Activated CD4-positive, alpha-beta memory T cell treated with anti-CD3 and anti-CD28 coated beads, Interleukin-2, amount 10 ng/mL, durations not matched to agents 7 days and 5 days (primary cell): ENCODE data around the gene METTL24. TPM values are rescaled to one million over a fixed set of nuclear protein-coding genes. Genes with fewer than 3 reads are reported as not detected.
"Not testable (repeated sequence)": the region's sequence is repeated elsewhere in the genome, so short reads cannot be mapped to it uniquely, and the experiment has no call there.

Source experiments
- CTCF ChIA-PET: fragments of 350-600 bp; sonication (Branson Sonifier 250); formaldehyde crosslinking; loops from one replicate; lab custom pipeline; 2021; ENCODE audit warnings: antibody characterized with exemption, inconsistent platforms; lab: Charles Lee
- POLR2A ChIA-PET: fragments of 350-600 bp; sonication (Branson Sonifier 250); formaldehyde crosslinking; loops from one replicate; lab custom pipeline; 2021; ENCODE audit warnings: antibody characterized with exemption; lab: Charles Lee
- DNase-seq: peaks from one replicate; pipeline ENCODE4 v3.0.0-alpha.2; 2020
- H3K27ac Mint-ChIP-seq: one replicate; pipeline ENCODE4 v1.8.0; 2021; ENCODE audit warnings: mild to moderate bottlenecking, mixed read lengths
- H3K27me3 Mint-ChIP-seq: one replicate; pipeline ENCODE4 v1.8.0; 2021; ENCODE audit warnings: mixed read lengths
- H3K36me3 Mint-ChIP-seq: one replicate; pipeline ENCODE4 v1.8.0; 2021; ENCODE audit warnings: low read depth, mixed read lengths
- H3K4me1 Mint-ChIP-seq: one replicate; pipeline ENCODE4 v1.8.0; 2021; ENCODE audit warnings: mixed read lengths
- H3K4me3 Mint-ChIP-seq: one replicate; pipeline ENCODE4 v1.8.0; 2021; ENCODE audit warnings: mild to moderate bottlenecking, mixed read lengths
- H3K9me3 Mint-ChIP-seq: one replicate; pipeline ENCODE4 v1.8.0; 2021; ENCODE audit warnings: mixed read lengths
- total RNA-seq, 2 experiments: library from RNA; stranded (reverse); gene quantifications; one replicate each; pipeline ENCODE4 v1.2.3, GENCODE V29; 2021

Gene METTL24
- total RNA-seq, 2 experiments from 2014 or later = not detected

DNA sequence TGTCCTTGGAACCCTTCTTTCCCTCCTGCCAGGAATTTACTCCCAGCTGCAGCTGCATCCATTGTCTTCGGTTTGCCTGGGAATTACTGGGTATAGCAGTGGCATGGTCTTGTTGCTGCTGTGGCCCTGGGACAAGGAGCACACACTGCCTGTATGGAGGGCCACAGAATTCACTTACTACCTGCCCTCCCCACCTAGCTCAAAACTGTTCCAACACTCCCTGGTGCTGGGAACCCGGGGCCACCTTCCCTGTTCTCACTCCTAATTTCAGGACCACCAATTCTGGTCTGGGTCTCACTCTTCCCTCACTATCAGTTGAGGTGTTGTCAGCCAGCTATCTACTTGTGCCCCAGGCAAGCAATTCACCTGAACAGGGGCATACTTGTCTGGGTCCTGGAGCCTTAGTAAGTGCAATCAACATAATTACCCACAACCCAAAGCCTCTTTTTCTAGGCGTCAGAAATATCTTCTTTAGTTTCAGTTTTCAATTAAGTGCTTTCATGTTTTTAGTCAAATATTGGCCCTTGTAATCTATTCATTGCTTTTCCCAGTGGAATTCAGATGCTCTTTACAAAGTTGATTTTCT lies 47.2 kb downstream of the METTL24 start:
- H3K9me3 Mint-ChIP-seq = no peaks in the 10 kb centered on the region
- H3K27me3 Mint-ChIP-seq = peaks cover 7% of the 10 kb centered on the region
- H3K4me3 Mint-ChIP-seq = no peak overlapping the region
- ChIA-PET POLR2A (no interaction called here), CTCF (no interaction called here)
- no peak for DNase-seq
- no peaks in the 10 kb centered on the region for H3K4me1 Mint-ChIP-seq
- H3K36me3 Mint-ChIP-seq = no peaks in the 10 kb centered on the region
- H3K27ac Mint-ChIP-seq = no peak overlapping the region

DNA sequence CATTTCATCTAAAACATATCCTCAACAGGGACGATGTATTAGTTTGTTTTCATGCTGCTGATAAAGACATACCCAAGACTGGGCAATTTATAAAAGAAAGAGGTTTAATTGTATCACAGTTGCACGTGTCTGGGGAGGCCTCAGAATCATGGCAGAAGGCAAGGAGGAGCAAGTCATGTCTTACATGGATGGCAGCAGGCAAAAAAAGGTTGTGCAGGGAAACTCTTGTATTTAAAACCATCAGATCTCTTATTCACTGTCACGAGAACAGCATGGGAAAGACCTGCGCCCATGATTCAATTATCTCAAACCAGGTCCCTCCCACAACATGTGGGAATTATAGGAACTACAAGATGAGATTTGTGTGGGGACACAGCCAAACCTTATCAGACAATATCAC lies 48.7 kb downstream of the METTL24 start:
- H3K27ac Mint-ChIP-seq, DNase-seq: not testable (repeated sequence)

DNA sequence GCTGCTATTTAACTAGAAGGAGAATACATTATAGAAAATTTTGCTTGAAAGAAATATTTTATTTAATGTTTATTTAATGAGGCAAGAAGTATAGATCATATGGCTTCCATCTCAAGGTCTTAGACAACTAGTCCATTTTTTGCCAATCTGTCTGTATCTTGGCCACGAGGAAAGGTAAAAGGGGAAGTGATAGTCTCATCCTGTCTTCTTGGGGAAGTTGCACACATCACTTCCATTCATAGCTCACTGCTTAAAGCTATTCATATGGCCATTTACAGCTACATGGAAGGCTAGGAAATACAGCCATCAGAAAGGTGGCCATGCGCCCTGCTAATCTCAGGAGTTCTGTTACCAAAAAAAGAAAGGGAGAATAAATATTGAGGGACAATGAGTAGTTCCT lies 50.8 kb downstream of the METTL24 start:
- ChIA-PET CTCF (interaction anchor here (1.3 kb wide), 1 partner anchor 11 kb away, joined by 3 read pairs; no protein-coding TSS in a partner anchor), POLR2A (no interaction called here)
- peaks cover 11% of the 10 kb centered on the region for H3K27me3 Mint-ChIP-seq
- H3K27ac Mint-ChIP-seq = no peak overlapping the region
- no peak for DNase-seq
- no peaks in the 10 kb centered on the region for H3K36me3 Mint-ChIP-seq
- no peak overlapping the region for H3K4me3 Mint-ChIP-seq
- no peaks in the 10 kb centered on the region for H3K4me1 Mint-ChIP-seq
- no peaks in the 10 kb centered on the region for H3K9me3 Mint-ChIP-seq

More for the DNA sequence above, 48.7 kb downstream of the METTL24 start:
- POLR2A ChIA-PET, H3K4me1 Mint-ChIP-seq, H3K36me3 Mint-ChIP-seq, H3K4me3 Mint-ChIP-seq, H3K9me3 Mint-ChIP-seq, CTCF ChIA-PET: not testable (repeated sequence)
- H3K27me3 Mint-ChIP-seq = peaks cover 12% of the 10 kb centered on the region

- H3K27me3 Mint-ChIP-seq = peaks cover 11% of the 10 kb centered on the region
- not testable (repeated sequence) for H3K36me3 Mint-ChIP-seq, H3K9me3 Mint-ChIP-seq
These were observed 52.3 kb downstream of the METTL24 start for GRCh38 chr6:110305832-110306231.

GRCh38 chr6:110303692-110304091 lies 54.5 kb downstream of the METTL24 start:
- POLR2A ChIA-PET, H3K27ac Mint-ChIP-seq, DNase-seq, H3K9me3 Mint-ChIP-seq, H3K4me3 Mint-ChIP-seq, CTCF ChIA-PET, H3K36me3 Mint-ChIP-seq, H3K4me1 Mint-ChIP-seq: not testable (repeated sequence)
- peaks cover 11% of the 10 kb centered on the region for H3K27me3 Mint-ChIP-seq

More at GRCh38 chr6:110305832-110306231, 52.3 kb downstream of the METTL24 start:
- CTCF ChIA-PET, H3K27ac Mint-ChIP-seq, H3K4me3 Mint-ChIP-seq, DNase-seq, POLR2A ChIA-PET, H3K4me1 Mint-ChIP-seq: not testable (repeated sequence)

DNA sequence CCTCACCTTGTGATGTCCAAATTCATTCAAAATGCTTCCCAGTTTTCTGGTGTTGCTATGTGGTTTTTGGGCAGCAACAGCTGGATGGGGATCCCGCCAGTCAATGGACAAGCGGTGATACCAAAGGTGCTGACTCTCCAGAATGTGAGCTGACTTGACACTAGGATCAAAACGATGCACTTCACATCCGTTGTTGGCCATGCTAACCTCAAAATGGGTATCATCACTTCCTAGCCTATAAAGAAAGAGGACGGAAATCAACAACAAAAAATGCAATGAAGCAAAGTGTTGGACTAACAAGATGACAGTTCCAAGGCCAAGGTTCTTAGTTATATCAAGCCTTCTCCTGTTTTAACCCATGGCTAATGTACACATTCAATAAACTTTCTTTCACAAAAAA lies 59.2 kb downstream of the METTL24 start:
- DNase-seq = no peak
- Mint-ChIP-seq H3K9me3 (no peaks in the 10 kb centered on the region), H3K4me3 (no peak overlapping the region), H3K27ac (no peak overlapping the region), H3K27me3 (peaks cover 21% of the 10 kb centered on the region), H3K4me1 (peaks cover 5% of the 10 kb centered on the region), H3K36me3 (no peaks in the 10 kb centered on the region)
- ChIA-PET POLR2A (no interaction called here), CTCF (no interaction called here)

DNA sequence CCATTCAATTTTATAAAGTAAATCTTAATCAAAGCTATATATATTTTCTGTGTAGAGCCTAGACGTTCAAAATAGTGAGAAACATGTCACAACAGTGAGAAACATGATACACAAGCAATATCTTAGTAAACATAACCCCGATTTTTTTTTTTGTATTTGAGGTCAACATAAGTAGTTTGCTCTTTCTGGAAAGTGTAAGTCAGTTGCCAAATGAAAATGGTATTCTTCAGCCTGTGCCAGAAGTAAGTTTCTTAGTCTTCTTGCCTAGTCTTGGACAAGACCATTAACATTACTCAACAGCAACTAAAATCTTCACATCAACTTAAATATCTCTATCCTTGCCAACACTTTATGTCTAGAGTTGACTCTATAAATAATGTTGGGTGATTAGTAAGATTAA lies 59.7 kb downstream of the METTL24 start:
- no peak for DNase-seq
- peaks cover 5% of the 10 kb centered on the region for H3K4me1 Mint-ChIP-seq
- H3K27me3 Mint-ChIP-seq = peaks cover 21% of the 10 kb centered on the region
- H3K9me3 Mint-ChIP-seq = no peaks in the 10 kb centered on the region
- no peak overlapping the region for H3K27ac Mint-ChIP-seq
- no peak overlapping the region for H3K4me3 Mint-ChIP-seq
- ChIA-PET CTCF (no interaction called here), POLR2A (no interaction called here)
- no peaks in the 10 kb centered on the region for H3K36me3 Mint-ChIP-seq

DNA sequence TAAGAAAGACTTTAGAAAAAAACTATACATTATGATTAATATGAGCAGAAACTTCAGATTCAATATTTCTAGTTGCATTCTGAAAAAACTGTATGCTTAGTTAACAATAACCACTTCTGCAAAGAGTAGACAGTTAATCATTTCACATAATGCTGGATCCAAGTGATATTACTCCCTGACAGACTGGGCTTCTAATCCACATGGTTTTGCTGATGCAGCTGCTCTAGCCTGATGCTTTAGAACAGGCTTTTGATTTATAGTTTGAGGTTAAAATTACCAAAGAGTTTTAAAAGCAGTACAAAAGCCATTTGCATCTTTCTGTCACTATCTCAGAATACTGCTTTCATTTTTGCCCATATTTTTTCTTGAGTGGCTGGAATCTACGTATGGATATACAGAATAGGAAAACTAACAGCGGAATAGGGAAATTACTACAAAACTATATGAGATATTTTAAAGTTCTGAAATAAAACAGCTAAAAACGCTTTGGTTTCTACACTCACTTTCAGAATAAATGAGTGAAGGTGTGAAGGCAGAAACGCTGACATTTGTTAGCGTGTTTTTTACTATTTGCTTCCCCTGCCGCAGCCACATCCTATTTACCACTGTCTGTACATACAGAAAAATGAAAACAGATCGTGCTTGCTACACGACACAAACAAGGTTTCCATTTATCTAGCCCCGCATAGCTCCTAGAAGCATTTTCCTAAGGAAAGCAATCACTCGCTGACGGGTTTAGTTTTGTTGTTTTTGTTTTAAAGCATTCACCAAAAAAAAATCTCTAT lies 61.7 kb downstream of the METTL24 start:
- ChIA-PET POLR2A (interaction anchor here (1.3 kb wide), 1 partner anchor 18 kb away, joined by 3 read pairs; no protein-coding TSS in a partner anchor), CTCF (interaction anchor here (1.6 to 2.1 kb wide), 2 partner anchors 11 to 257 kb away, joined by 3 to 6 read pairs; no protein-coding TSS in a partner anchor)
- Mint-ChIP-seq H3K27ac (no peak overlapping the region), H3K9me3 (no peaks in the 10 kb centered on the region), H3K4me1 (peaks cover 5% of the 10 kb centered on the region), H3K4me3 (peak overlapping the region; percentile 43), H3K36me3 (no peaks in the 10 kb centered on the region), H3K27me3 (peaks cover 26% of the 10 kb centered on the region)
- peak; percentile 20 for DNase-seq

DNA sequence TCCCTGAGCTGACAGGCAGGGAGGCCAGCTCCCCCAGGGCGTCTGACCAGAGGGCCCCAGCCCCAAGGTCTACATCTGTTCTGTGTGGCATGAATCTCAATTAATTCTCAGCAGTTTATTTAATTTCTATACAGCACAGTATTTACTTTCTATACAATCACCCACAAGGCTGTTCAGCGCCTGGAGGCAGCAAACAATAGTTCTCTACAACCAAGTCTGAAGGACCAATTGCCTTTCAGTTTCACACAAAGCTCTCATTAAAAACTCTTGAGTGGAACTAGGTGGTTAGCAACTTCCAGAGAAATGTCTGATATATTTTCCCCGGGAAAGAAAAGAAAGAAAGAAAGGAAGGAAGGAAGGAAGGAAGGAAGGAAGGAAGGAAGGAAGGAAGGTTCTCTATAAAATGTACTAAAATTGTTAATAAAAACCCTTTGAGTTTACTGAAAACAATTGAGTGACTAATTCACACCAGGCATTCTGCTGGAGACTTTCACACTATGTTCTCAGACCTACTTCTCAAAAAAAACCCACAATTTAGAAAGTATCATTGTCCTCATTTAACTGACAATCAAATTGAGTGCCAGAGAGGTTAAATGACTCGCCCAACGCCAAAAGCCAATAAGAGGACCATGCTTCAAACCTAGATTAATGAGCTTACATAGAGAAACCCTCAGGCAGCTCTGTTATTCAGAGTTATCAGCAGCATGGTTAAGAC lies 62.5 kb downstream of the METTL24 start:
- POLR2A ChIA-PET = interaction anchor here (1.3 kb wide), 1 partner anchor 17 kb away, joined by 3 read pairs; no protein-coding TSS in a partner anchor
- H3K4me3 Mint-ChIP-seq = no peak overlapping the region

GRCh38 chr6:110287462-110288341 lies 70.4 kb downstream of the METTL24 start:
- CTCF ChIA-PET = no interaction called here
- peaks cover 25% of the 10 kb centered on the region for H3K27me3 Mint-ChIP-seq
- POLR2A ChIA-PET = no interaction called here
- no peaks in the 10 kb centered on the region for H3K4me1 Mint-ChIP-seq
- H3K9me3 Mint-ChIP-seq = no peaks in the 10 kb centered on the region
- no peak overlapping the region for H3K27ac Mint-ChIP-seq
- no peaks in the 10 kb centered on the region for H3K36me3 Mint-ChIP-seq
- DNase-seq = no peak
- no peak overlapping the region for H3K4me3 Mint-ChIP-seq

More for the DNA sequence above, 62.5 kb downstream of the METTL24 start:
- Mint-ChIP-seq H3K9me3 (no peaks in the 10 kb centered on the region), H3K27me3 (peaks cover 29% of the 10 kb centered on the region), H3K27ac (no peak overlapping the region), H3K36me3 (no peaks in the 10 kb centered on the region), H3K4me1 (peaks cover 5% of the 10 kb centered on the region)
- CTCF ChIA-PET = interaction anchor here (1.6 to 2.1 kb wide), 2 partner anchors 12 to 256 kb away, joined by 3 to 6 read pairs; no protein-coding TSS in a partner anchor
- no peak for DNase-seq

- Mint-ChIP-seq H3K27ac (no peak overlapping the region), H3K4me1 (no peaks in the 10 kb centered on the region), H3K9me3 (no peaks in the 10 kb centered on the region), H3K4me3 (no peak overlapping the region), H3K27me3 (peaks cover 16% of the 10 kb centered on the region), H3K36me3 (no peaks in the 10 kb centered on the region)
- no peak for DNase-seq
- ChIA-PET POLR2A (no interaction called here), CTCF (no interaction called here)
These were observed 72.7 kb downstream of the METTL24 start for GRCh38 chr6:110285306-110286060.

- H3K36me3 Mint-ChIP-seq = no peaks in the 10 kb centered on the region
- H3K27ac Mint-ChIP-seq = no peak overlapping the region
- ChIA-PET POLR2A (no interaction called here), CTCF (no interaction called here)
- no peak overlapping the region for H3K4me3 Mint-ChIP-seq
- DNase-seq = no peak
- no peaks in the 10 kb centered on the region for H3K4me1 Mint-ChIP-seq
- H3K27me3 Mint-ChIP-seq = peaks cover 13% of the 10 kb centered on the region
- no peaks in the 10 kb centered on the region for H3K9me3 Mint-ChIP-seq
These were observed 73.3 kb downstream of the METTL24 start for GRCh38 chr6:110284855-110285254.
